Measurements from ENCODE around the gene UBA6.
"Not testable (repeated sequence)": the region's sequence is repeated elsewhere in the genome, so short reads cannot be mapped to it uniquely, and the experiment has no call there.

UBA6 gene

DNA sequence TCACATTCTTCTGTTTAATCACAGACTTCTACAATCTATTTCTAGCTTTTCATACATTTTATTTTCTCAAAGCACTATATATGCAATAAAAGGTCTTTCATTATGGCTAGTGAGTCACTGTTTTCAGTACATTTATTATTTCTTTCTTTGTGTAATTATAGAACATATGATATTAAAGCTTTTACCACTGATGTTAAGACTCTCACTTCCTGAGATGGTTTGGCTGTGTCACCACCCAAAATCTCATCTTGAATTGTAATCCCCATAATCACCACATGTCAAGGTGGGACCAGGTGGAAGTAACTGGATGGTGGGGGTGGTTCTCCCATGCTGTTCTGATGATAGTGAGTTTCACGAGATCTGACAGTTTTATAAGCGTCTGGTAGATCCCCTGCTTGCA lies 41.9 kb downstream of the UBA6 start:
- in situ Hi-C loops (cut with MboI; ENCODE audit: low sequenced_read_pairs, unreplicated experiment): no loop called here
- TF ChIP-seq, protein P1, sequence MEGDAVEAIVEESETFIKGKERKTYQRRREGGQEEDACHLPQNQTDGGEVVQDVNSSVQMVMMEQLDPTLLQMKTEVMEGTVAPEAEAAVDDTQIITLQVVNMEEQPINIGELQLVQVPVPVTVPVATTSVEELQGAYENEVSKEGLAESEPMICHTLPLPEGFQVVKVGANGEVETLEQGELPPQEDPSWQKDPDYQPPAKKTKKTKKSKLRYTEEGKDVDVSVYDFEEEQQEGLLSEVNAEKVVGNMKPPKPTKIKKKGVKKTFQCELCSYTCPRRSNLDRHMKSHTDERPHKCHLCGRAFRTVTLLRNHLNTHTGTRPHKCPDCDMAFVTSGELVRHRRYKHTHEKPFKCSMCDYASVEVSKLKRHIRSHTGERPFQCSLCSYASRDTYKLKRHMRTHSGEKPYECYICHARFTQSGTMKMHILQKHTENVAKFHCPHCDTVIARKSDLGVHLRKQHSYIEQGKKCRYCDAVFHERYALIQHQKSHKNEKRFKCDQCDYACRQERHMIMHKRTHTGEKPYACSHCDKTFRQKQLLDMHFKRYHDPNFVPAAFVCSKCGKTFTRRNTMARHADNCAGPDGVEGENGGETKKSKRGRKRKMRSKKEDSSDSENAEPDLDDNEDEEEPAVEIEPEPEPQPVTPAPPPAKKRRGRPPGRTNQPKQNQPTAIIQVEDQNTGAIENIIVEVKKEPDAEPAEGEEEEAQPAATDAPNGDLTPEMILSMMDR (IDR thresholded peaks at IDR 0.05; ENCODE audit: borderline replicate concordance, control extremely low read depth, extremely low read depth, insufficient read depth, missing control alignments): no peak
- DNase-seq (ENCODE audit: low spot score): no peak

DNA sequence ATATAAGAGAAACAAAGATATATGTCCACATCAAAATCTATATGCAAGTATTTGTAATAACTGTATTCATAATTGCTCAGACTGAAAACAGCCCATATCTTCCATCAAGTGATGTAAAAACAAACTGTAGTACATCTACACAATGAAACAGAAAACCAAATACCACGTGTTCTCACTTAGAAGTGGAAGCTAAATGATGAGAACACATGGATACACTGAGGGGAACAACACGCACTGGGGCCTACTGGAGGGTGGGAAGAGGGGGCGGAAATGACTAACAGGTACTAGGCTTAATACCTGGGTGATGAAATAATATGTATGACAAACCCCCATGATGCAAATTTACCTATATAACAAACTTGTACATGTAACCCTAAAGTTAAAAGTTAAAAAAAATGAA lies 42.7 kb downstream of the UBA6 start:
- TF ChIP-seq, protein P1 (IDR thresholded peaks at IDR 0.05; ENCODE audit: borderline replicate concordance, control extremely low read depth, extremely low read depth, insufficient read depth, missing control alignments): no peak
- in situ Hi-C loops (cut with MboI; ENCODE audit: low sequenced_read_pairs, unreplicated experiment): no loop called here
- DNase-seq (ENCODE audit: low spot score): no peak

DNA sequence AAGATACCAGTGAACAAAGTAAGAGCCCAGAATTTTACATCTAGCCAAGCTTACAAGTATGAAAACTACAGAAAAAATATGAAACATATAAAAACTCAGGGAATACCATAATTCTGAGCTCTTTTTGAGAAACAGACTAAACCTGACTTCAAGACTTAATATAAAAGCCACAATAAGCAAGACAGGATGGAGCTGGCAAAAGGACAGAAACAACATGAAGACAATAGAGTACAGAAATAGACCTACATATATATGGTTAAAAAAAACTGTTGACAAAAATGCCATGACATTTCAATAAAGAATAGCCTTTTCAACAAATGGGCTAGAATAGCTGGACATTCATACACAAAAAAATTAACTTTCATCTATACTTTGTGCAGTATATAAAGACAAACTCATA lies 49.4 kb downstream of the UBA6 start:
- no peak for DNase-seq (ENCODE audit: low spot score)
- in situ Hi-C loops (cut with MboI; ENCODE audit: low sequenced_read_pairs, unreplicated experiment): no loop called here
- TF ChIP-seq, protein P1 (IDR thresholded peaks at IDR 0.05; ENCODE audit: borderline replicate concordance, control extremely low read depth, extremely low read depth, insufficient read depth, missing control alignments): no peak

DNA sequence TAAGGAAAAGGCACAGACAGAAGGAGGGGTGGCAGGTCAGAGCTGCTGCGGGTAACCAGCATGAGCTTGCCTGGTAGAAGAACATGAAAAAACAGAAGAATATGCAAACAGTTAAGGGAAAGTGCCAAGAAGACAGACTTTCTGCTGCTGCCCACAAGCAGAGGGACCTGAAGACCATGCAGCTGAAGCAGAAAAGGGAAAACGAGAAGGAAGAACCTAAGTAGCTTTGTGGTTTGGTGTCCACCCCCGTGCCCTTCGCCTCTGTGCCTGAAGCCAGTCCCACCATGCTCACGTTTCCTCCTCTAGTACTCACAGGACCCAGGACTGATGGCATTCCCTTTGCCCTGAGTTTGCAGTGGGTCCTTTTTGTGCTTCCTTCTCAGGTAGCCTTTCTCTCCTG lies 62.8 kb downstream of the UBA6 start:
- DNase-seq (ENCODE audit: low spot score): no peak
- TF ChIP-seq, protein P1 (IDR thresholded peaks at IDR 0.05; ENCODE audit: borderline replicate concordance, control extremely low read depth, extremely low read depth, insufficient read depth, missing control alignments): no peak
- in situ Hi-C loops (cut with MboI; ENCODE audit: low sequenced_read_pairs, unreplicated experiment): no loop called here

DNA sequence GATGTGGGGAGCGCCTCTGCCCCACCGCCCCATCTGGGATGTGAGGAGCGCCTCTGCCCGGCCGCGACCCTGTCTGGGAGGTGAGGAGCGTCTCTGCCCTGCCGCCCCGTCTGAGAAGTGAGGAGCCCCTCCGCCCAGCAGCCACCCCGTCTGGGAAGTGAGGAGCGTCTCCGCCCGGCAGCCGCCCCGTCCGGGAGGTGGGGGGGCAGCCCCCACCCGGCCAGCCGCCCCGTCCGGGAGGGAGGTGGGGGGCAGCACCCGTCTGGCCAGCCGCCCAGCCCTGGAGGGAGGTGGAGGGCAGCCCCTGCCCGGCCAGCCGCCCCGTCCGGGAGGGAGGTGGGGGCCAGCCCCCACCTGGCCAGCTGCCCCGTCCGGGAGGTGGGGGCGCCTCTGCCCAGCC lies 64.0 kb downstream of the UBA6 start:
- DNase-seq (ENCODE audit: low spot score); in situ Hi-C loops (cut with MboI; ENCODE audit: low sequenced_read_pairs, unreplicated experiment): not testable (repeated sequence)

DNA sequence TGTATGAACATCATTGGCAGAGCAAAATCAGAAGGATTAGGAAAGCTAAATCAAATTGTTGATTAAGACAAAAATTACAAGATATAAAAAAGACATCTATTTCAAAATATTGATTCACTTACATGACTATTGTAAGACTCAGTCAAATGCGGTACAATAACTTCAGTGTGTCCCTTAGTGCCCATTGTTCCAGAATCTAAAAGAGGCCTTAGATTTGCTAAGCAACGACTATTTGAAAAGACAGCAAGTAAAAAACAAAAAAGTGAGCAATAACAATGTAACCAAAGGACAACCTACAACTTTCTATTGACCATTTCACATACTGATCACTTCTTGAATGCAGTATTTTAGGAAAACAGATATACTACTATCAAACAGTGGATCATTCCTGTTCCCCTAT lies 65.6 kb downstream of the UBA6 start:
- TF ChIP-seq, protein P1 (IDR thresholded peaks at IDR 0.05; ENCODE audit: borderline replicate concordance, control extremely low read depth, extremely low read depth, insufficient read depth, missing control alignments): no peak
- DNase-seq (ENCODE audit: low spot score): no peak
- in situ Hi-C loops (cut with MboI; ENCODE audit: low sequenced_read_pairs, unreplicated experiment): no loop called here

DNA sequence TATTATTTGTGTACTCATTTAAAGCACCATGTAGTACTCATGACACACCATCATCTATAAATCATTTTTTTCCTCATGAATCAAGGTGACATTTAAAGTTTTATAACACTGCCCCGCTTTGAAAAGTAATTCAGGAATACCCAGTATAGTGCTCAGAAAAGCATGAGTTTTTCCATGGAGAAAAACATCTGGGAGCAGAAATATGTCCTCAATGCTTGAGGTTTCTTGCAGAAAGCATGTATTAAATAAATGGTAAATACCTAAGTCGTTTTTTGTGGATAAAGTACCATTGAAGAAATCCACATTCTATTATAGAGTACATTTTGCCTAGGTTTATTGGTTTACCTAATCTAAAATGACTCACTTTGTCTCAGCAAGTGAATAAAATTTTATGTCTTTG lies 66.2 kb downstream of the UBA6 start:
- DNase-seq (ENCODE audit: low spot score): no peak
- in situ Hi-C loops (cut with MboI; ENCODE audit: low sequenced_read_pairs, unreplicated experiment): no loop called here
- TF ChIP-seq, protein P1 (IDR thresholded peaks at IDR 0.05; ENCODE audit: borderline replicate concordance, control extremely low read depth, extremely low read depth, insufficient read depth, missing control alignments): no peak

Measured in GM13976 (cell line).